ENCODE data around the gene FGD3. TPM values are rescaled to one million over a fixed set of nuclear protein-coding genes. Genes with fewer than 3 reads are reported as not detected.

FGD3 gene
- total and polyA plus RNA-seq, 4 donors: 1.6 to 6.2 (median 3.6) TPM

- TF ChIP-seq FOXA2 (IDR thresholded peaks at IDR 0.05): no peak
- TF ChIP-seq SP1 (IDR thresholded peaks at IDR 0.05): no peak
- no peak for TF ChIP-seq JUND (IDR thresholded peaks at IDR 0.05)
- TF ChIP-seq RAD21 (IDR thresholded peaks at IDR 0.05): no peak
- TF ChIP-seq ZBTB33 (IDR thresholded peaks at IDR 0.05): no peak
- no peak for TF ChIP-seq HNF4A (conservative IDR thresholded peaks at IDR 0.05)
- no peak for TF ChIP-seq NR2F2 (IDR thresholded peaks at IDR 0.05)
- TF ChIP-seq MAX (IDR thresholded peaks at IDR 0.05): no peak
- TF ChIP-seq YY1 (IDR thresholded peaks at IDR 0.05): no peak
- TF ChIP-seq REST (IDR thresholded peaks at IDR 0.05): no peak
- no peak for TF ChIP-seq EGR1 (IDR thresholded peaks at IDR 0.05; ENCODE audit: low read depth in 2 of 2)
- TF ChIP-seq GABPA (IDR thresholded peaks at IDR 0.05 in 1 of 2, conservative IDR thresholded peaks at IDR 0.05 in 1 of 2): no peak
- TF ChIP-seq RXRA (IDR thresholded peaks at IDR 0.05): no peak
- no peak for TF ChIP-seq CTCF (IDR thresholded peaks at IDR 0.05; ENCODE audit: low read depth, low read length, missing input control)
- no peak for TF ChIP-seq HNF4G (IDR thresholded peaks at IDR 0.05)
- TF ChIP-seq TAF1 (conservative IDR thresholded peaks at IDR 0.05): no peak
- no peak for TF ChIP-seq ATF3 (IDR thresholded peaks at IDR 0.05)
- no peak for TF ChIP-seq FOXA1 (IDR thresholded peaks at IDR 0.05)
- H3K27me3 ChIP-seq (ENCODE audit: control insufficient read depth in 4 of 4, insufficient read depth in 4 of 4, low read length in 3 of 4): no peaks in the 10 kb centered on the region
- DNase-seq (ENCODE audit: low spot score): no peak
- H3K36me3 ChIP-seq (ENCODE audit: control insufficient read depth in 4 of 4, insufficient read depth in 3 of 4, low read depth in 1 of 4, low read length in 3 of 4): no peaks in the 10 kb centered on the region
- H3K9ac ChIP-seq (ENCODE audit: low read depth in 1 of 2, low read length in 2 of 2): no peak overlapping the region
- peaks cover under 1 to 12% (median 5%) of the 10 kb centered on the region in 4 donors for H3K4me1 ChIP-seq (ENCODE audit: control insufficient read depth in 4 of 4, insufficient read depth in 4 of 4, low read length in 3 of 4)
- H3K27ac ChIP-seq (ENCODE audit: low read depth in 1 of 2, low read length in 2 of 2): no peak overlapping the region
- 94% methylated on average over 3 of the region's 3 CpGs for WGBS
- no peak overlapping the region for H3K4me3 ChIP-seq (ENCODE audit: low read depth in 1 of 3, low read length in 3 of 3)
- H3K9me3 ChIP-seq (ENCODE audit: control insufficient read depth in 4 of 4, low read length in 3 of 4): no peaks in the 10 kb centered on the region
Measured at GRCh38 chr9:93066978-93067603, 119.8 kb downstream of the FGD3 start.

Data from liver (tissue), 9 donors.